ENCODE data around the gene HAGH.

- TF ChIP-seq CTCF (IDR thresholded peaks at IDR 0.05) (no peak), EZH2 (IDR thresholded peaks at IDR 0.05) (no peak), EZH2phosphoT487 (IDR thresholded peaks at IDR 0.05) (no peak)
Observed at GRCh38 chr16:1850981-1851380, 24.4 kb upstream of the HAGH start.
